Cardiac septum (tissue), 1 donor: Measurements from ENCODE around the gene CKLF. TPM values are rescaled to one million over a fixed set of nuclear protein-coding genes. Genes with fewer than 3 reads are reported as not detected.
"Not testable (repeated sequence)": the region's sequence is repeated elsewhere in the genome, so short reads cannot be mapped to it uniquely, and the experiment has no call there.

Experiments
- DNase-seq: peaks from one replicate; pipeline ENCODE4 v3.0.0-alpha.2; 2020; ENCODE audit warnings: low spot score
- intact Hi-C: fragments of 100-400 bp; cut with DNase I; formaldehyde crosslinking; loops from one replicate; pipeline ENCODE4 v1.14.0; 2022
- total RNA-seq: library from RNA; stranded (reverse); fragmentation: NEBNext Ultra II Directional; extraction: Animal tissue kit (Norgen Biotek cat#: 25700); gene quantifications from one replicate; pipeline ENCODE4 v1.2.1, GENCODE V29; 2021
- donor health status: DM: no; HTN: no; CAD: no.

Gene CKLF
- total RNA-seq, 1 donor from 2014 or later, result 10.5 TPM

DNA sequence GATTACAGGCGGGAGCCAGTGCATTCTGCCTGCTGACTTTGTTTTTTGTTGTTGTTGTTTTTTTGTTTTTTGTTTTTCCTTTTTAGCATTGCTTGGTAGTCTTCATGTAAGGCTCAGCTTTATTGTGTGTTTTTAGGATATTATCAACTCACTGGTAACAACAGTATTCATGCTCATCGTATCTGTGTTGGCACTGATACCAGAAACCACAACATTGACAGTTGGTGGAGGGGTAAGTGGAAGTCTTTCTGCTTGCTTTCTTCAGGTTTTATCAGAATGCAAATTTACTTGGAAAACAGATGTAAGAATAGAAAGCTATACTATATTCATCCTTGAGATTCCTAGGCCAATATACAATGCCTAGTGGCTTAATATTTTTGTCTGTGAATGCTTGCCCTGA, 10.6 kb downstream of the CKLF start:
- DNase-seq, result no peak
- intact Hi-C loops, result no loop called here

DNA sequence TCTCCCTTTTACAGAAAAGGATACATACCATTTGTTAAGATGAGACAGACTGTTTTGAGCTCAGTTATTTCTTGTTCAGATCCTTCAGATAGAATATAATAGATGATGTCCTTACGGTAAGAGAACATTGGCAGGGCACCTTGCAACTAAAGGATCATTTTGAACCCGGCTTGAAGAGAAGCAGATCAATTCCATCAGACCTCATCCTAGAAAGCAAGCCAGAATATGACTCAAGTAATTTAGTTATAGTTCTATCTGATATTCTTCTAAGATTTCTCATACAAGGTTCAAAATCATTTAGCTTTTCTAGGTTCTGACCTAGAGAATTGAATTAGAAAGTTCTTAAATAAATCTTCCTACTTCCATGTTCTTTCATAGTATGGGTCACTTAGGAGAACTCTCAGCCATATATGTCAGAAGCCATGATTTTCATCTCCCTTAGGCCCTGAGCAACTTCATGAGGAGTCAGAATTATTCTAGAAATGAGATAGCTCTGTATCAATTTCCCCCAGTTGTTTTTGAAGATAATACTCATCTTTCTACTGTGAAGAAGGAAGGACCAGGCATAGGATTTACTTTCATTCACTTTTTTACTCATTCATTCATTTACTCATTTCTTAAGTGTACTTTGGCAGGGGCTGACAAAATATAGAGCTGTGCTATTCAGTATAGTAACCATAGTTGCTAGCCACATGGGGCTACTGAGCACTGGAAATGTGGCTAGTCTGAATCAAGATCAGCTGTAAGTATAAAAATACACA, 11.4 kb downstream of the CKLF start:
- intact Hi-C loops, result no loop called here
- DNase-seq, result no peak

DNA sequence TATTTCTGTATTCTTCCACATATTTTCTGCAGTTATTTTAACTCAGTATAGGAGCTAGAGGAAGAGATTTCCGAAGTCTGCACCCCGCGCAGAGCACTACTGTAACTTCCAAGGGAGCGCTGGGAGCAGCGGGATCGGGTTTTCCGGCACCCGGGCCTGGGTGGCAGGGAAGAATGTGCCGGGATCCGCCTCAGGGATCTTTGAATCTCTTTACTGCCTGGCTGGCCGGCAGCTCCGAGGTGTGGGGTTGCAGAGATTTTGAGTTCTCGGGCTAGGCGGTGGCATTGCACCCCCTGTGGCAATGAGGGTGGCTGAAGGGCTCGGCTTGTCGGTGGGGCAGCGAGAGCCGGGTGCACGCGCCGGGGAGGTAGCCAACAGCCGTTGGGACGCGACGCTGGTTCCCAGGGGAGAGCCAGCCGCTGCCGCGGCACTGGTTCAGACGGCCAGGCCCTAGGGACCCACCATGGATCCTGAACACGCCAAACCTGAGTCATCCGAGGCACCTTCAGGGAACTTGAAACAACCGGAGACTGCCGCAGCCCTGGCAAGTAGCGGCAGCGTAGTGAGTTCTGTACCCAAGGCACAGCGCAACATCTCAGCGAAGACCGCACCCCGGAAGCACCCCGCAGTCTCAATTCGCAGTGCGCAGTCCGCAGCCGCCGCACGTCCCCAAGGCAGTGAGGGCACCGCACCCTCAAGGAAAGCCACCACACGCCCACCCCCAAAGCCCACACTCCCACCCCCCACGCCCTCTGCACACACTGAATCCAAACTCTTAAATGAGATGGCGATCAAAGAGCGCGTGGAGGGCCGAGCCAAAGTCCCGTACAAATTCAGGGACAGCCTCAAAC, 13.9 kb downstream of the CKLF start, which contains the start of gene CMTM1:
TSS of gene CMTM1 (plus strand) at position 389 of the 851 bp plus-strand sequence. CDS start at position 464, 75 bp downstream.
- intact Hi-C loops, result no loop called here
- no peak for DNase-seq

DNA sequence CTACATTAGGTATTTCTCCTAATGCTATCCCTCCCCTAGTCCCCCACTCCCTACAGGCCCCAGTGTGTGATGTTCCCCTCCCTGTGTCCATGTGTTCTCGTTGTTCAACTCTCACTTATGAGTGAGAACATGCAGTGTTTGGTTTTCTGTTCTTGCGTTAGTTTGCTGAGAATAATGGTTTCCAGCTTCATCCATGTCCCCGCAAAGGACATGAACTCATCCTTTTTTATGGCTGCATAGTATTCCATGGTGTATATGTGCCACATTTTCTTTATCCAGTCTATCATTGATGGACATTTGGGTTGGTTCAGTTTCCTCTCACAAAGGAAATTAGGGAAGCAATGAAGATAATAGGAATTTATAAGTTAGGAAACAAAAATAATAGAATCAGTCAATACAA, 14.9 kb downstream of the CKLF start:
- DNase-seq, intact Hi-C loops: not testable (repeated sequence)

DNA sequence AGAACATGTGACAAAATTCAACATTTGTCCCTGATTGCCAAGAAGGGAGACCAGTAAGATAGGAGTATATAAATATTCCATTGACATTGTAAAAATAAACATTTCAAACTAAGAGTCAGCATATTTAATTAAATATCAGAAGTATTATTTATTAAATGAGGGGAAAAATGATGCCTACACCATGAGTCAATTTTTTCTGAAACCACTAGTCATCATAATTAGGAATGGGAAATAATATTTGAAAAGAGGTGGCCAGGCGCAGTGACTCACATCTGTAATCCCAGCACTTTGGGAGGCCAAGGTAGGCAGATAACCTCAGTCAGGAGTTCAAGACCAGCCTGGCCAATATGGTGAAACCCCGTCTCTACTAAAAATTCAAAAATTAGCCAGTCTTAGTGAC, 16.0 kb downstream of the CKLF start:
- no peak for DNase-seq
- intact Hi-C loops, result no loop called here

DNA sequence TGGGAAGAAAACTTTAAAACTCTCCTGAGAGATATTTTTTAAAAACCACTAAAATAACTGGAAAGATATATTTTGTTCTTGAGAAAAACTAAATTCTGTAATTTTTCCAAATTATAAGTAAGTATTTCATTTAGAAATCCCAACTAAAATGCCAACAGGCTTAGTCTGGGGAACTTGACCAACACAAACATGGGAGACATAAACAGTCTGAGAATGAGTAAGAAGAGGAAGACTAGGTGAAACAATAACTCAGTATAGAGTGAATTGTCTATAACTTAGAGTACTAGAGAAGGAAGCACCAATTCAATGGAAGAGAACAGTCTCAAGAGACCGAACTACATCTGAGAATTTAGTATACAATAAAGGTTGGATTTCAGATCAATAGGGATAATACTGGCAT, 16.8 kb downstream of the CKLF start:
- intact Hi-C loops, result no loop called here

DNA sequence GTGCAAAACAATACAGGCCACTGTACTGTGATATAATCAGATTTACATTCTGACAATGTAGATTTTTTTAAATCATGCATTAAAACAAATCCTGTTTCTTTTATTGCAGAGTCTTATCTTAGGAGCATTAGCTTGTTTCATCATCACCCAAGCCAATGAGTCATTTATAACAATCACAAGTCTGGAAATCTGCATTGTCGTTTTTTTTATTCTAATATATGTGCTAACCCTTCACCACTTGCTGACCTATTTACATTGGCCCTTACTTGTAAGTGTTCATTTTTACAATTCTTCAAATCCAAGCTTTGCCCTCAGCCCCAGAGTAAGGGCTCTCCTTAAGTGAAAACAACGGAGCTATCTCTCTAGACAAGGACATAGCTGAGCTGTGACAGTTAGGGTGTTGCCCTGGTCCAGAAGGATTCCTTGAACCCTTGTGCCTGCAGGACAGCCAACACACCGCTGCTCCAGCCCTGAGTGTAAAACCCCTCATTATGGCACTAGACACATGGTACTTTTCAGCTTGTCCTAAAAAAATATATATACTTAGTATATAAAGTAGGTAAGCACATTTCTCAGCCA, 17.5 kb downstream of the CKLF start:
- DNase-seq, result no peak
- intact Hi-C loops, result no loop called here

More for the DNA sequence above, 16.8 kb downstream of the CKLF start:
- no peak for DNase-seq

DNA sequence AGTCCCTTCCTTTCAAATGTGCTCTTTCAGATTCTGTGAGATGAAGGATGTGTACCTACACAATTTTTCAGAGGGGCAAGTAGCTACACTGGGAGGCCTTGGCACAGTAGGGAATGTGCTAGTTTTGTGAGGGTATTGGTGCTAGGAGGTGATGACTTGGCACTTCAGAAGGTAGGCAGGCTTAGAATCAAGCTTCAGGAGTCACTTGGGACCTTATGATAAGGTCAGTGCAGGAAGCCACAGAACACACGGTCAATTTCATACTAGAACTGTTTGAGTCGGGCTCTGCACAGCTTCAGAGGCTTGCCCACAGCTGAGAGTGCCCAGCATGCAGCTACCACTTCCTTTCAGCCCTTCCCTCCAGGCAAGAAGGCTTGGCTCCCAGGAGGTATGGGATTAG, 20.0 kb downstream of the CKLF start:
- DNase-seq, result no peak
- intact Hi-C loops, result no loop called here

DNA sequence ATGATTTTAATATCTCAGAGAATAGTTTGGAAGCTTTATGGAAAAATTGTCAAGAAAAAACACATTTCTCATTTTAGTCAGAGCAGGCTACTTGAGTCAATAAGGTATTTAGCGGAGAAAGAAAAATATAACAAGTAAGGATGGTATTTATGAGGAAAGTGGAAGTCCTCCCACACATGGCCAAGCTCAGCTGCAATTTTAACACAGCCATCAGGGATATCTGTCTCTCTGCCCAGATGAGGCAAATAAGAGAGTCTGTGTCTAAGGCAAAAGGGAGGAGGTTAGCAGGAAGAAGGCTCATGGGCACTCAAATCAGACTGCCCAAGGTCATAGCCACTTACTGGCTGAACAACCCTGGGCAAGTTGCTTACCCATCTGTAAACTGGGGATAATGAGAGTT, 21.7 kb downstream of the CKLF start:
- intact Hi-C loops, result no loop called here
- DNase-seq, result no peak

DNA sequence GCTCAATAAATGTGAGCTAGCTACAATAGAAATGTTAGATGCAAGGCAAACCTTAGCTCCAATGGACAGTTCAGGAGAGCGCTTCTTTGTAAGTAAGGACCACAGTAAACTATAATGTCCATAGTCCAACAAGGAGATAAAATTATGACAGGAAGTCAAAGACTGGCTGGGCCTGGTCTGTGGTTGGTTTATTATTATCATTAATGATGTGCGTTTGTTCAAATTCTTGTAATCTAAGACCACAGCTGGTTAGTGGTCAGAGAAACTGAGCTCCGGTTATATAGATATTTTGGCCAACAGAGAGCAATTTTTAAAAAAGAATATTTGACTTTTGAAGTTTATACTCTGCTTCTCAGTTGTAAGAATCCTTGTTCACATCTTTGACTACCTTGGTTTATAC, 22.2 kb downstream of the CKLF start:
- DNase-seq, result no peak
- intact Hi-C loops, result no loop called here

DNA sequence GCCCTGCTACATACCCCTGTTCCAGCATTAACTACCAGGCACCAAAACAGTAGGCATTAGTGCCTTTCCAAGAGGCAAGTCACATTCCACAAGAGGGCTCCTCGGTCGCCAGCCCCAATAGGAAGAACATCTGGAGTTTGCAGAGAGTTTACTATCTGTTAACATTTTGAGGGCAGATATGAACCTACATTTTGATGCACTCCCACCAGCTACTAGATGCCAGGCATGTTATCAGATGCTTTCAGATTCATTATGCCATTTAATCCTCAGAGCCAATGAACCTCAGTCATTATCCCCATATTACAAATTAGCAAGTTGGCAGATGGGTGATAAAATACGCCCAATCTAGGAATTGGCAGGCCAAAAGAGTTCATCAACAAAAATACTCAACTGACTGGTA, 22.7 kb downstream of the CKLF start:
- intact Hi-C loops, result no loop called here
- no peak for DNase-seq

DNA sequence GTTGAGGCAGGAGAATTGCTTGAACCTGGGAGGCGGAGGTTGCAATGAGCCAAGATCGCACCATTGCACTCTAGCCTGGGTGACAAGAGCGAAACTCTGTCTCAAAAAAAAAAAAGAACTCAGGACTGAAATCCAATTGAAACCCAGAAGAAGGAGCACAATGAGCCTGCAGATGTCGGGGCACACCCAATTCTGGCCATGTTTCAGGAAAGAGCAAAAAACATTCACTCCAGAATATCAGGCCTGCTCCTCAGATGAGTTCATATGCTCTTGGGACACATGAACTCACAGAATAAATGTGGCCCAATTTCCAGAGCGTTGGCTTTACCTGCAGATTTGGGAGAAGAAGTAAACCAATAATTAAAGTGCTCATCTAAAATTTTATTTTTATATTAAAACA, 23.9 kb downstream of the CKLF start:
- intact Hi-C loops, result no loop called here
- DNase-seq, result no peak

DNA sequence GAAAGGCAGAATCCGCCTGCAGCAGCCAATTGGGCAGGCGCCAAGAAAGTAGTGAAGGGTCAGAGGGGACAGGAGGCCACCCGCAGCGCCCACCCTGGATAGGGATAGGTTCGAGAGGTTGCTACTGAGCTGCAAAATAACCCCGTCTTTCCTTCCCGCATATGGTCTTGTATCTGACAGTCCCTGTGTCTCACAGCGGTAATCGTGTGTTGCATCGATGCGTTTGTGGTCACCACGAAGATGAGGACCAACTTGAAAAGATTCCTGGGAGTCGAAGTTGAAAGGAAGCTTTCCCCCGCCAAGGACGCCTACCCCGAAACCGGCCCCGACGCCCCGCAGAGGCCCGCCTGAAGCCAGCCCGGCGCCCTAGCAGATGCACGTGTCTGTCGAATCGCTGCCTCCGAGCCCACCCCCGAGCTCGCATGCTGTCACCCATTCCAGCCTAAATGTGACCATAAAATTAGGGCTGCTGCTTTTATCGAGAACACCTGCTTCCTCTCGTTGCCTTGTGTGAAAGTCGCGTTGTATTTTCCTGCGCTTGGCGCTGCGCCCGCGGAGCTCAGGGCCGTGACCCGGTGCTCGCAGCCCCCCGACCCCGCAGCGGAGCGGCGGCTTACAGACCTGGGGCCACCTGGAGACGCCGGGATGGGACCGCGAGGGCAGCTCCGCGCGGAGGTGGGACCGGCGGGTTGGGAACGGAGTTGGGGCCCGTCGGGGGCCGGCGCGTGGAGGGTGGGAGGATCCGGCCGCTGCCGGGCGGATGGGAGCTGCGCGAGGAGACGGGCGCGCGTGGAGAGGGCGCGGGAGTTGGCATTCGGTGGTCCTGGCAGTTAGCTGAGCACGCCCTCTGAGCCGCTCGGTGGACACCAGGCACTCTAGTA, 26.5 kb downstream of the CKLF start, which contains the start of gene CMTM2:
TSS of gene CMTM2 (plus strand) at position 813 of the 881 bp plus-strand sequence. CDS start 145 bp downstream, outside the sequence.
- intact Hi-C loops, result no loop called here
- no peak for DNase-seq

DNA sequence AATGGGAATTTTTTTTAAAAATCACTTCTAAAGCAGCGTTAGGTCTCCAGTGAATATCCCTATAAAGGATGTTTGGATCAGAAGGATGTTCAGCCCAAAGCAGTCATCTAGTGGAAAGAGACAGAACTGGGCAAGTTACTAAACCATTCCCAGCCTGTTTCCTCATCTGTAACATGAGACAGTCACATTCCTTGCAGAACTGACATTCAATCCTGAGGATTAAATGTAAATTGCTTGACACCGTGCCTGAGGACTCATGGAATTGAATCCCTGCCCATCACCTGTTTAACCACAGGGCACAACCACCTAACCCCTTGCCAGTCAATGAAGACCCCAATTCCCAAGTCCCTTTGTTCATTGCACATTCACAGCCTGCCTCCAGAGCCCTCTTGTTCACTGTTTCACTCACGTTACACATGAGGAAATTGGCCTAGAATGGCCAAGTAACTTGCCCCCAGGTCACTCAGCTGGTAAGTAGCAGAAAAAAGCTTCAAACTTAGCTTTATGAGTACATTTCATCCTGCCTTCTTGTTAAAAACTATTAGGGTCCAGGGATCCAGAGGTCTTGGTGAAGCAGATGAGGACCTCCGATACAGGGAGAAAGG, 28.3 kb downstream of the CKLF start:
- DNase-seq, result no peak
- intact Hi-C loops, result no loop called here

DNA sequence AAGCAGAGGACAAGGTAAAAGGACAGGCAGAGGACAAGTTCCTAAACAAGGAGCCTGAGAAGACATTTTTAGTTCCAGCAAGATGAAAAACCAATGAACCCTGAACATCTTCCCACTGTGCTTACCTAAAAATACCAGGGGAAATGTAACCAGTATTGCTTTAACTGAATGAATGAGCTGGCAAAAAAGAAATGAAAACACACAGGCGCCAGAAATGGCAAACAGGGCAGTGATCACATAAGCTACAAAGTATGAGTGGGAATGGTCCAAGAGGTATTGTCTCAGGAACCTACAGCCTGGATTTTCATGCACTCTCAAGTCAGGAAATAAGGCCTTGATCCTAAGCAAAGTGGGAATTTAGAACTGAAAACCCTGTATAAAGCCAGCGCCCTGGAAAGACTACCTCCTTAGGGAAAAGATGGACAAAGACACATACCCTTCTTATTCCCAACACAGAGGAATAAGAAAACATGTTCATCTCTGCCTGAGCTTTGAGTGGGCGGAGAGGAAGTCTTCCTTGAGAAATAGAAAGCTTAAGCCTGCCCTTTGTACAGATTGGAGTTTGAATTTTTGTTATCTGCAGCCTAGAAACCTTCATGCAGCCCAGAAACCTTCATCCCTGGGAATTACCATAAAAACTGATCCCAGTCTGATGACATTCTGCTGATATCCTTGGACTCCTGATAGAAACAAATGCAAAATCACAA, 29.0 kb downstream of the CKLF start:
- no peak for DNase-seq
- intact Hi-C loops, result no loop called here

DNA sequence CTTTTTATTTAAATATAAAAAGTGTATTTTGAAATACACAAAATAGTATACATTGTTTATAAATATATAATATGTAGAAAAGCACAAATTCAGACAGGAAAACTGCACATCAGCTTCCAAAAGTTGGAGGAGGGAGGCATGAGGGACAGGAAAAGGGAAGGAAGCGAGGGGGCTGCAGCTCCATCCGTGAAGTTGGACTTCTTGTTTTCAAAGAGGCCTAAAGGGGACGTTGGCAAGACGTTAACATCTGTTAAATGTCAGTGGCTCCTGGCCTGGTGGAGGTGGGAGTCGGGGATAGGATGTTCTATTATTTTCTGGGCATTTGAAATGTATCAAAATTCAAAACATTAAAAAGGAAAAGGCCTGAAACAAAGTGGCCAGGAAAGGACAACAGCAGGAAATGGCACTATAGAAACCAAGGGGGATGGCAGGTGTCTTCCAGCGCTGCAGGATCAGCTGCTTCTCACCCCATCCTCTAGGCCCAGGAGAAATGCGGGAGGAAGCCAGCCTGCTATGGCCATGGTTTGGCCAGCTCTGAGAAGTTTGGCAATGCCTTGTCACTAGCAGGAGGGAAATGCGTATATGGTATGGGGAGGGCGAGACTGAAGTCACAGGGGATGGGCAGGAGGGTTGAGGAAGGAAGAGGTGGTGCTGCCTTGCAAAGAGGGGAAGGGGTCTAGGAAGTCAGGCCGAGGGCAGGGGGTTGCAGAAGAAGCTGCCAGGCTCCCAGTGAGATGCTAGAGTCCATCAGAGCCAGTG, 33.3 kb downstream of the CKLF start:
- no peak for DNase-seq
- intact Hi-C loops, result no loop called here

DNA sequence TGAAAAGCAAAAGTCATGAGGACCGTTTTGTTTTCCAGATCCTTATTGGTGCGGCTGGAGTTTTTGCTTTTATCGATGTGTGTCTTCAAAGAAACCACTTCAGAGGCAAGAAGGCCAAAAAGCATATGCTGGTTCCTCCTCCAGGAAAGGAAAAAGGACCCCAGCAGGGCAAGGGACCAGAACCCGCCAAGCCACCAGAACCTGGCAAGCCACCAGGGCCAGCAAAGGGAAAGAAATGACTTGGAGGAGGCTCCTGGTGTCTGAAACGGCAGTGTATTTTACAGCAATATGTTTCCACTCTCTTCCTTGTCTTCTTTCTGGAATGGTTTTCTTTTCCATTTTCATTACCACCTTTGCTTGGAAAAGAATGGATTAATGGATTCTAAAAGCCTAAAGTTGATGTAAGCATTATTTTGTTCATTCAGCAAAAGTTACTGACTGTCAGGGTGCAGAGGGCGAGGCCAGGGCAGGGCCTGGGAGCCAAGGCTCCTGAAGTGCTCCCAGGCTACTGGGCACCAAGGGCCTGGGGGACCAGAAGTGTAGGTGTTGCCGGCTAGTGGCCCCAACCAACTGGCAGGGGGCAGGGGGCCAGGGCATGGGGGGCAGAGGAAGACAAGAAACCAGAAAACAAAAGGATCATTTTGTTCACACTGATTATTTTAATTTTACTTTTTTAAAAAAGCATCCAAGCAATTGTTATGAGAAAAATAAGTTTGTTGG, 35.7 kb downstream of the CKLF start:
- intact Hi-C loops, result no loop called here
- no peak for DNase-seq
